Activated CD4-positive, alpha-beta T cell treated with anti-CD3 and anti-CD28 coated beads, Interleukin-2, Interleukin-4, amounts not matched to agents 100 ng/mL and 50 ng/mL, durations not matched to agents 16 hours and 8 hours (primary cell): Measurements from ENCODE around the gene RAB25.

Experiments used
- DNase-seq: peaks from one replicate; pipeline ENCODE4 v3.0.0-alpha.2; 2020; ENCODE audit warnings: low spot score

RAB25 gene

GRCh38 chr1:156117414-156118176 is 56.6 kb downstream of the RAB25 start:
- DNase-seq = no peak

- no peak for DNase-seq
These were observed 57.4 kb downstream of the RAB25 start for GRCh38 chr1:156118177-156118868.

GRCh38 chr1:156119503-156120209 is 58.7 kb downstream of the RAB25 start:
- DNase-seq = no peak
